D721Med (cell line): ENCODE results near the gene KRT86.

ENCODE experiments used
- DNase-seq: peaks from one replicate; pipeline ENCODE4 v3.0.0; 2011; ENCODE audit warnings: low spot score; ENCODE audit not compliant: insufficient read length
- FAIRE-seq: peaks from 2 replicates; lab custom pipeline; 2011; peaks lifted over from hg19 to GRCh38; lab: Jason Lieb, UNC
- CTCF ChIP-seq: IDR thresholded peaks from 2 replicates; pipeline ENCODE4 v1.5.1; 2012; ENCODE audit warnings: mild to moderate bottlenecking, control low read depth; ENCODE audit not compliant: insufficient read depth; ENCODE audit errors: missing control alignments

Gene KRT86

DNA sequence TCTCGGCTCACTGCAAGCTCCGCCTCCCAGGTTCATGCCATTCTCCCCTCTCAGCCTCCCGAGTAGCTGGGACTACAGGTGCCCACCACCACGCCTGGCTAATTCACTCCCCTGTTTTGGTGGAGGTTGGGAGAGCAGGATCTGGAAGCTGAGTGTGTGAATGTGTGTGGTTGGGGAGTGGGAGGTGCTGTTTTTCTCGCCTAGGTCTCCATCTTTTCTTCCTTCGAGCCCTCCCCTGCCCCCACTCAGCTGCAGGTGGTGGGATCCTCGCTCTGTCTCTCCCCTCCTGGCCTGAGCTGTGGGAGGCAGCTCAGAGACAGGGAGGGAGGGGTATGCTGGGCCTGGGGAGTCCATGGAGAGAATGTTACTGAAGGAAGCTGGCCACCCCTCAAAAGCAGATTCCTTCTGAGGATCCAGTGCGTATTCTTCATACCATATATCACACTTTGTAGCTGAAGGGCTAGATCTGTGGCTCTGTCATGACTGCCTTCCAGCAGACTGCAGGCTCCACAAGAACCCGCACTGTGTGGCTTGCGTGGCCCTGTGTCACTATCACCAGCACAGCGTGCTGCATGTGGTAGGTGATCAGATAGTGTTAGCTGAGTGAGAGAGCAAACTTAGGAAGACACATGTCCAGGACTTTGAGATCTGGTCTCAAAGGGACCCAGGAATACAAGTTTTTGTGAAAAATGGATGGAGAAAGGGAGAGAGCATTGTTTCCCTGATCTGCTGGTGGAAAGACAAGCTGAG lies 44.0 kb downstream of the KRT86 start:
- FAIRE-seq (no peak), DNase-seq (no peak)
- TF ChIP-seq CTCF: no peak

DNA sequence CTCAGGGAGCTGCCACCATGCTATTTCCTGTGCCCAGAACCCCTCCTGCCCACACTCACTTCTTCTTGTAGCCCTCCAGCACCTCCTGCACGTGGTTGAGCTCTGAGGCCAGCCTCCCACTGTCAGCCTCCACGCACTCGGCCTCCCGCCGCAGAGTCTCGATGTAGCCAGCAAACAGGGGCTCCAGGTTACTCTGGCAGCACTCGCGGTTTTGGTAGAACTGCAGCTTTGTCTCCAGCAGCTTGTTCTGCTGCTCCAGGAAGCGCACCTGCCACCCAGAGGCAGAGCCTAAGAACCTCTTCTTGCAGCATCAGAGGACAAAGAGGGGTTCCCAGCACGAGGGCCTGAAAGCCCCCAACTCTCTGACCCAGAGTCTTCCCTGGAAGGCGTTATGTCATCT lies 44.7 kb downstream of the KRT86 start:
- TF ChIP-seq CTCF: no peak
- FAIRE-seq (no peak), DNase-seq (no peak)

GRCh38 chr12:52320784-52321400 lies 46.4 kb downstream of the KRT86 start, which contains the start of gene KRT83:
KRT83 (minus strand) TSS chr12:52321398; CDS start chr12:52321335, 63 bp downstream.
- no peak for FAIRE-seq
- no peak for TF ChIP-seq CTCF

DNA sequence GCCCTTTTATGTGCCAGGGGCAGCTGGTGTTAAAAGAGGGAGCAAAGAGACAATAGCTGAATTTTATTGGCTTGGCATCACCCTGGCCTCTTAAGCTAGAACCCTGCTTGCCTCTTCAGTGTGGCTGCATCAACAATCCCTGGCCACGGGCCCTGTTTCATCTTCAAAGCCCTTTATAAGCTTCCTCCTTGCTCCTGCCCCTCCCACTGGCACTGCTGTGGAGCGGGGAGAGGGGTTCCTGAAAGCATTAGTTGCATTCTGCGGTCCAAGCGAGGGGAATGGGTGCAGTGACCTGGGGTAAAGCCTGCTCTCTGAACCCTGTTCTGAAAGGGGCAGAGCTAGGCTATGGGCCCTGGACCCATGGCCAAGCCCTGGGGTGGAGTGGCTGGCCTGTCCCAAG lies 47.0 kb downstream of the KRT86 start:
- no peak for FAIRE-seq
- no peak for TF ChIP-seq CTCF
- no peak for DNase-seq

More at GRCh38 chr12:52320784-52321400, 46.4 kb downstream of the KRT86 start, which contains the start of gene KRT83:
- DNase-seq: no peak

GRCh38 chr12:52322069-52322468 lies 47.6 kb downstream of the KRT86 start:
- no peak for FAIRE-seq
- no peak for TF ChIP-seq CTCF
- DNase-seq: no peak

- no peak for TF ChIP-seq CTCF
- no peak for FAIRE-seq
- DNase-seq: no peak
These were observed 48.6 kb downstream of the KRT86 start for GRCh38 chr12:52323001-52323400.
